ENCODE data around the gene PADI2. TPM values are rescaled to one million over a fixed set of nuclear protein-coding genes. Genes with fewer than 3 reads are reported as not detected.

Gene PADI2
- total and polyA plus RNA-seq, 2 donors (not counting 1 experiment from before 2014, with no cell fraction given) = 0.25 to 14.2 TPM

DNA sequence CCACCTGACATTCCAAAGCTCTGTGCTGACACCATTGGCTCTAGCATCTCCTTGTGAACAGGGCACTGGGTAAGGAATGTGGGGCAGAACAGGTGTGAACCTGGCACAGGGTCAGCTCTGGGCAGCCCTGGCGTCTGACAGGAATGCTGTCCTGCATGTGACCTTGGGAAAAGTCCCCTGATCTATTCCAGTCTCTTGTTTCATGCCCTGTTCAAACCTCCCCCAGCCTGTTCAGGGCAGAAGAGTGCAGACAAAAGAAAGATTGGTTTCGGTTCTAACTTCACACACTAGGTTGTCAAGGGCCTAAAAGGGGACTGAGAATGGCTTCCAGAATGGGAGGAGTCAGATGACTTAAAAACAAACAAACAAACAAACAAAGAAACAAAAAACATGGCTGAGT, 37.8 kb downstream of the PADI2 start:
- WGBS (ENCODE audit: insufficient coverage) = 88% methylated on average over 1 of the region's 2 CpGs
- Histone ChIP-seq H2AFZ (ENCODE audit: insufficient read depth, low read depth, low read length, poor library complexity, severe bottlenecking) (no peak overlapping the region), H3K4me3 (ENCODE audit: control extremely low read depth in 1 of 5, extremely low read depth in 1 of 5, insufficient read depth in 1 of 5, low read depth in 2 of 5, low read length in 4 of 5) (no peak overlapping the region), H3K79me2 (ENCODE audit: control insufficient read depth, insufficient read depth, low read length) (no peaks in the 10 kb centered on the region), H3K4me1 (ENCODE audit: control insufficient read depth in 2 of 2, insufficient read depth in 2 of 2, low read length in 2 of 2) (no peaks in the 10 kb centered on the region), H3K27ac (ENCODE audit: low read length in 2 of 2) (no peak overlapping the region), H3K36me3 (replicated peaks in 1 of 2; ENCODE audit: control extremely low read depth in 1 of 2, control insufficient read depth in 1 of 2, extremely low read depth in 1 of 2, insufficient read depth in 2 of 2, low read length in 1 of 2) (no peaks in the 10 kb centered on the region), H3K27me3 (replicated peaks in 1 of 4; ENCODE audit: control extremely low read depth in 1 of 4, control insufficient read depth in 3 of 4, insufficient read depth in 4 of 4, low read length in 3 of 4) (no peaks in the 10 kb centered on the region), H4K20me1 (ENCODE audit: control insufficient read depth, insufficient read depth, low read length, poor library complexity, severe bottlenecking) (no peaks in the 10 kb centered on the region), H3K4me2 (replicated peaks; ENCODE audit: low read depth, low read length, poor library complexity, severe bottlenecking) (no peak overlapping the region), H3K9ac (ENCODE audit: low read length) (no peak overlapping the region), H3K9me3 (ENCODE audit: control extremely low read depth in 1 of 3, control insufficient read depth in 2 of 3, insufficient read depth in 1 of 3, low read length in 2 of 3) (peaks cover 0 to 6% (median 0%) of the 10 kb centered on the region in 3 donors)
- H3K27ac Mint-ChIP-seq = no peak overlapping the region
- POLR2A ChIA-PET = no interaction called here
- DNase-seq (no peak), ATAC-seq (ENCODE audit: low read depth) (no peak)
- H3K4me3 Mint-ChIP-seq = no peak overlapping the region
- intact Hi-C loops (cut with micrococcal nuclease) = no loop called here
- no peaks in the 10 kb centered on the region for H3K4me1 Mint-ChIP-seq
- CTCF ChIA-PET = interaction anchor here (0.5 kb wide), 1 partner anchor 36 kb away, joined by 5 read pairs; no protein-coding TSS in a partner anchor
- TF ChIP-seq, protein P1, sequence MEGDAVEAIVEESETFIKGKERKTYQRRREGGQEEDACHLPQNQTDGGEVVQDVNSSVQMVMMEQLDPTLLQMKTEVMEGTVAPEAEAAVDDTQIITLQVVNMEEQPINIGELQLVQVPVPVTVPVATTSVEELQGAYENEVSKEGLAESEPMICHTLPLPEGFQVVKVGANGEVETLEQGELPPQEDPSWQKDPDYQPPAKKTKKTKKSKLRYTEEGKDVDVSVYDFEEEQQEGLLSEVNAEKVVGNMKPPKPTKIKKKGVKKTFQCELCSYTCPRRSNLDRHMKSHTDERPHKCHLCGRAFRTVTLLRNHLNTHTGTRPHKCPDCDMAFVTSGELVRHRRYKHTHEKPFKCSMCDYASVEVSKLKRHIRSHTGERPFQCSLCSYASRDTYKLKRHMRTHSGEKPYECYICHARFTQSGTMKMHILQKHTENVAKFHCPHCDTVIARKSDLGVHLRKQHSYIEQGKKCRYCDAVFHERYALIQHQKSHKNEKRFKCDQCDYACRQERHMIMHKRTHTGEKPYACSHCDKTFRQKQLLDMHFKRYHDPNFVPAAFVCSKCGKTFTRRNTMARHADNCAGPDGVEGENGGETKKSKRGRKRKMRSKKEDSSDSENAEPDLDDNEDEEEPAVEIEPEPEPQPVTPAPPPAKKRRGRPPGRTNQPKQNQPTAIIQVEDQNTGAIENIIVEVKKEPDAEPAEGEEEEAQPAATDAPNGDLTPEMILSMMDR (IDR thresholded peaks at IDR 0.05) = no peak
- no peak for TF ChIP-seq EZH2 (IDR thresholded peaks at IDR 0.05; ENCODE audit: borderline replicate concordance, insufficient read depth, low read depth, low read length, poor library complexity, severe bottlenecking)
- no peaks in the 10 kb centered on the region for H3K9me3 Mint-ChIP-seq (ENCODE audit: insufficient read depth)
- H3K27me3 Mint-ChIP-seq = peaks cover 15% of the 10 kb centered on the region

DNA sequence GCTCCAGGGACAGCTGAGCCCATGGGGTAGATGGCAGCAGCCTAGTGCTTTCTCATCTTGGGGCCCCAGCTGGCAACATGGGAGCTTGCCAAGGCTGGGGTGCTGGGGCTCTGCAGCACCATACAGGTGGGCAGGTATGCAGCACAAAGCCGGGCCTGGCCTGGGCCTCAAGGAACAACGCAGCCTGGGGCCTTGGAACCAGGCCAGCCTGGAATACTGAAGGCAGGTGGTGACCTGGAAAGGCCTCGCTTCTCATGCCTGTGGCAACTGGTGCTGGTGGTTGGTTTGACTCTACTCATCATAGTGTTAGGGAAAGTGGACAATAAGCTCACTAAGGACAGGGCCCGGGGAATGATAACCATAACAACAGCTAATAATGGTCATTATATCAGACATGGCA, 38.4 kb downstream of the PADI2 start:
- TF ChIP-seq, protein P1 (IDR thresholded peaks at IDR 0.05) = no peak
- no peak for TF ChIP-seq EZH2 (IDR thresholded peaks at IDR 0.05; ENCODE audit: borderline replicate concordance, insufficient read depth, low read depth, low read length, poor library complexity, severe bottlenecking)
- WGBS (ENCODE audit: insufficient coverage) = 78% methylated on average over 4 of the region's 4 CpGs
- no peak overlapping the region for H3K27ac ChIP-seq (ENCODE audit: low read length in 2 of 2)

More for the DNA sequence above, 38.4 kb downstream of the PADI2 start:
- Histone ChIP-seq H4K20me1 (ENCODE audit: control insufficient read depth, insufficient read depth, low read length, poor library complexity, severe bottlenecking) (no peaks in the 10 kb centered on the region), H3K36me3 (replicated peaks in 1 of 2; ENCODE audit: control extremely low read depth in 1 of 2, control insufficient read depth in 1 of 2, extremely low read depth in 1 of 2, insufficient read depth in 2 of 2, low read length in 1 of 2) (no peaks in the 10 kb centered on the region), H3K4me3 (ENCODE audit: control extremely low read depth in 1 of 5, extremely low read depth in 1 of 5, insufficient read depth in 1 of 5, low read depth in 2 of 5, low read length in 4 of 5) (no peak overlapping the region), H2AFZ (ENCODE audit: insufficient read depth, low read depth, low read length, poor library complexity, severe bottlenecking) (no peak overlapping the region), H3K4me1 (ENCODE audit: control insufficient read depth in 2 of 2, insufficient read depth in 2 of 2, low read length in 2 of 2) (no peaks in the 10 kb centered on the region), H3K9me3 (ENCODE audit: control extremely low read depth in 1 of 3, control insufficient read depth in 2 of 3, insufficient read depth in 1 of 3, low read length in 2 of 3) (peaks cover 0 to 6% (median 0%) of the 10 kb centered on the region in 3 donors), H3K27me3 (replicated peaks in 1 of 4; ENCODE audit: control extremely low read depth in 1 of 4, control insufficient read depth in 3 of 4, insufficient read depth in 4 of 4, low read length in 3 of 4) (no peaks in the 10 kb centered on the region), H3K79me2 (ENCODE audit: control insufficient read depth, insufficient read depth, low read length) (no peaks in the 10 kb centered on the region), H3K4me2 (replicated peaks; ENCODE audit: low read depth, low read length, poor library complexity, severe bottlenecking) (no peak overlapping the region), H3K9ac (ENCODE audit: low read length) (no peak overlapping the region)
- intact Hi-C loops (cut with micrococcal nuclease) = no loop called here
- peaks cover 15% of the 10 kb centered on the region for H3K27me3 Mint-ChIP-seq
- H3K4me3 Mint-ChIP-seq = no peak overlapping the region
- no peaks in the 10 kb centered on the region for H3K9me3 Mint-ChIP-seq (ENCODE audit: insufficient read depth)
- no peak overlapping the region for H3K27ac Mint-ChIP-seq
- ChIA-PET POLR2A (no interaction called here), CTCF (no interaction called here)
- ATAC-seq (ENCODE audit: low read depth) (no peak), DNase-seq (no peak)
- no peaks in the 10 kb centered on the region for H3K4me1 Mint-ChIP-seq

All from B cell (primary cell).